ENCODE data around the gene C5orf22. TPM values are rescaled to one million over a fixed set of nuclear protein-coding genes. Genes with fewer than 3 reads are reported as not detected.
A peak's percentile ranks its signal among the peaks of the same experiment; 100 is the strongest.

The C5orf22 gene
- total and polyA plus RNA-seq, 2 of the 13 experiments (the other 11 are each of a cell fraction or from before 2014, with no cell fraction given) = 14.0 to 21.5 TPM

DNA sequence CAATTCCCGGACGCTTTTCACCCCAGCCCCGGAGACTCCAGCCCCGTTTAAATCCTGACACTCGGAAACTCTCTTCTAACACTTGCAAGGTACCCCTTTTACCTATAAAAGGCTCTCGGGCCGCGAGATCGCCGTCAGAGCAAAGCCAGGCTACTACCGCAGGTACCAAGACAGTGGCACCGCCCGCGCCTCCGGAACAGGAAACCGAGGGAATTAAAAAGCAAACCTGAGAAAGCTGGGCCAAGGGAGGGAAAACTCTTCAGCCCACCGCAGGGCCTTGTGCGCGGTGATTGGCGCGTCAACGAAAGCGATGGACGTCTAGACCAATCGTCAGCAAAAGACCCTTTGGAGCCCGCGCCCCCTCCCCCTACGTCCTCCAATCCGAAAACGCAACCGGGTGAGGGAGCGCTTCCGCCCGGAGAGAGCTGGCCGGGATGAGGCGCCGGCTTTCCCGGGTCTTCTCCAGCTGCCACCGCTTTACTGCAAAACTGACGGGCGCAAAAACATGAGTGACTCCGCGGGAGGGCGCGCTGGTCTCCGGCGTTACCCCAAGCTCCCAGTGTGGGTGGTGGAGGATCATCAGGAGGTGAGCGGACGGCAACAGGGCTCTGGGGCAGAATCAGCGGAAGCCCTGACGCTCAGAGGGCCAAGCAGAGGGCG lies at the start of gene C5orf22, which contains the start of gene DROSHA (continued):
- TF ChIP-seq NFIB (CRISPR knock-in tag; IDR thresholded peaks at IDR 0.05; ENCODE audit: borderline replicate concordance) = no peak
- no peak for TF ChIP-seq ZNF256 (CRISPR knock-in tag; conservative IDR thresholded peaks at IDR 0.05)
- TF ChIP-seq ARID2 (CRISPR knock-in tag; IDR thresholded peaks at IDR 0.05; ENCODE audit: borderline replicate concordance) = no peak
- peak; percentile 68; the same call in 1 of the 2 replicates for TF ChIP-seq SAFB2 (CRISPR knock-in tag; IDR thresholded peaks at IDR 0.05; ENCODE audit: borderline replicate concordance, low read depth)
- TF ChIP-seq, protein P1, sequence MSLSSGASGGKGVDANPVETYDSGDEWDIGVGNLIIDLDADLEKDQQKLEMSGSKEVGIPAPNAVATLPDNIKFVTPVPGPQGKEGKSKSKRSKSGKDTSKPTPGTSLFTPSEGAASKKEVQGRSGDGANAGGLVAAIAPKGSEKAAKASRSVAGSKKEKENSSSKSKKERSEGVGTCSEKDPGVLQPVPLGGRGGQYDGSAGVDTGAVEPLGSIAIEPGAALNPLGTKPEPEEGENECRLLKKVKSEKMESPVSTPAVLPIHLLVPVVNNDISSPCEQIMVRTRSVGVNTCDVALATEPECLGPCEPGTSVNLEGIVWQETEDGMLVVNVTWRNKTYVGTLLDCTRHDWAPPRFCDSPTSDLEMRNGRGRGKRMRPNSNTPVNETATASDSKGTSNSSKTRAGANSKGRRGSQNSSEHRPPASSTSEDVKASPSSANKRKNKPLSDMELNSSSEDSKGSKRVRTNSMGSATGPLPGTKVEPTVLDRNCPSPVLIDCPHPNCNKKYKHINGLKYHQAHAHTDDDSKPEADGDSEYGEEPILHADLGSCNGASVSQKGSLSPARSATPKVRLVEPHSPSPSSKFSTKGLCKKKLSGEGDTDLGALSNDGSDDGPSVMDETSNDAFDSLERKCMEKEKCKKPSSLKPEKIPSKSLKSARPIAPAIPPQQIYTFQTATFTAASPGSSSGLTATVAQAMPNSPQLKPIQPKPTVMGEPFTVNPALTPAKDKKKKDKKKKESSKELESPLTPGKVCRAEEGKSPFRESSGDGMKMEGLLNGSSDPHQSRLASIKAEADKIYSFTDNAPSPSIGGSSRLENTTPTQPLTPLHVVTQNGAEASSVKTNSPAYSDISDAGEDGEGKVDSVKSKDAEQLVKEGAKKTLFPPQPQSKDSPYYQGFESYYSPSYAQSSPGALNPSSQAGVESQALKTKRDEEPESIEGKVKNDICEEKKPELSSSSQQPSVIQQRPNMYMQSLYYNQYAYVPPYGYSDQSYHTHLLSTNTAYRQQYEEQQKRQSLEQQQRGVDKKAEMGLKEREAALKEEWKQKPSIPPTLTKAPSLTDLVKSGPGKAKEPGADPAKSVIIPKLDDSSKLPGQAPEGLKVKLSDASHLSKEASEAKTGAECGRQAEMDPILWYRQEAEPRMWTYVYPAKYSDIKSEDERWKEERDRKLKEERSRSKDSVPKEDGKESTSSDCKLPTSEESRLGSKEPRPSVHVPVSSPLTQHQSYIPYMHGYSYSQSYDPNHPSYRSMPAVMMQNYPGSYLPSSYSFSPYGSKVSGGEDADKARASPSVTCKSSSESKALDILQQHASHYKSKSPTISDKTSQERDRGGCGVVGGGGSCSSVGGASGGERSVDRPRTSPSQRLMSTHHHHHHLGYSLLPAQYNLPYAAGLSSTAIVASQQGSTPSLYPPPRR (CRISPR knock-in tag; IDR thresholded peaks at IDR 0.05; ENCODE audit: borderline replicate concordance) = 0 out of 2 replicates have a peak, but pooled peaks have one; percentile 10
- TF ChIP-seq ZNF773 (CRISPR knock-in tag; IDR thresholded peaks at IDR 0.05; ENCODE audit: borderline replicate concordance) = no peak
- TF ChIP-seq HNF4A (CRISPR knock-in tag; IDR thresholded peaks at IDR 0.05) = no peak
- TF ChIP-seq, protein P2, sequence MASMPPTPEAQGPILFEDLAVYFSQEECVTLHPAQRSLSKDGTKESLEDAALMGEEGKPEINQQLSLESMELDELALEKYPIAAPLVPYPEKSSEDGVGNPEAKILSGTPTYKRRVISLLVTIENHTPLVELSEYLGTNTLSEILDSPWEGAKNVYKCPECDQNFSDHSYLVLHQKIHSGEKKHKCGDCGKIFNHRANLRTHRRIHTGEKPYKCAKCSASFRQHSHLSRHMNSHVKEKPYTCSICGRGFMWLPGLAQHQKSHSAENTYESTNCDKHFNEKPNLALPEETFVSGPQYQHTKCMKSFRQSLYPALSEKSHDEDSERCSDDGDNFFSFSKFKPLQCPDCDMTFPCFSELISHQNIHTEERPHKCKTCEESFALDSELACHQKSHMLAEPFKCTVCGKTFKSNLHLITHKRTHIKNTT (CRISPR knock-in tag; IDR thresholded peaks at IDR 0.05) = no peak
- TF ChIP-seq, protein P3, sequence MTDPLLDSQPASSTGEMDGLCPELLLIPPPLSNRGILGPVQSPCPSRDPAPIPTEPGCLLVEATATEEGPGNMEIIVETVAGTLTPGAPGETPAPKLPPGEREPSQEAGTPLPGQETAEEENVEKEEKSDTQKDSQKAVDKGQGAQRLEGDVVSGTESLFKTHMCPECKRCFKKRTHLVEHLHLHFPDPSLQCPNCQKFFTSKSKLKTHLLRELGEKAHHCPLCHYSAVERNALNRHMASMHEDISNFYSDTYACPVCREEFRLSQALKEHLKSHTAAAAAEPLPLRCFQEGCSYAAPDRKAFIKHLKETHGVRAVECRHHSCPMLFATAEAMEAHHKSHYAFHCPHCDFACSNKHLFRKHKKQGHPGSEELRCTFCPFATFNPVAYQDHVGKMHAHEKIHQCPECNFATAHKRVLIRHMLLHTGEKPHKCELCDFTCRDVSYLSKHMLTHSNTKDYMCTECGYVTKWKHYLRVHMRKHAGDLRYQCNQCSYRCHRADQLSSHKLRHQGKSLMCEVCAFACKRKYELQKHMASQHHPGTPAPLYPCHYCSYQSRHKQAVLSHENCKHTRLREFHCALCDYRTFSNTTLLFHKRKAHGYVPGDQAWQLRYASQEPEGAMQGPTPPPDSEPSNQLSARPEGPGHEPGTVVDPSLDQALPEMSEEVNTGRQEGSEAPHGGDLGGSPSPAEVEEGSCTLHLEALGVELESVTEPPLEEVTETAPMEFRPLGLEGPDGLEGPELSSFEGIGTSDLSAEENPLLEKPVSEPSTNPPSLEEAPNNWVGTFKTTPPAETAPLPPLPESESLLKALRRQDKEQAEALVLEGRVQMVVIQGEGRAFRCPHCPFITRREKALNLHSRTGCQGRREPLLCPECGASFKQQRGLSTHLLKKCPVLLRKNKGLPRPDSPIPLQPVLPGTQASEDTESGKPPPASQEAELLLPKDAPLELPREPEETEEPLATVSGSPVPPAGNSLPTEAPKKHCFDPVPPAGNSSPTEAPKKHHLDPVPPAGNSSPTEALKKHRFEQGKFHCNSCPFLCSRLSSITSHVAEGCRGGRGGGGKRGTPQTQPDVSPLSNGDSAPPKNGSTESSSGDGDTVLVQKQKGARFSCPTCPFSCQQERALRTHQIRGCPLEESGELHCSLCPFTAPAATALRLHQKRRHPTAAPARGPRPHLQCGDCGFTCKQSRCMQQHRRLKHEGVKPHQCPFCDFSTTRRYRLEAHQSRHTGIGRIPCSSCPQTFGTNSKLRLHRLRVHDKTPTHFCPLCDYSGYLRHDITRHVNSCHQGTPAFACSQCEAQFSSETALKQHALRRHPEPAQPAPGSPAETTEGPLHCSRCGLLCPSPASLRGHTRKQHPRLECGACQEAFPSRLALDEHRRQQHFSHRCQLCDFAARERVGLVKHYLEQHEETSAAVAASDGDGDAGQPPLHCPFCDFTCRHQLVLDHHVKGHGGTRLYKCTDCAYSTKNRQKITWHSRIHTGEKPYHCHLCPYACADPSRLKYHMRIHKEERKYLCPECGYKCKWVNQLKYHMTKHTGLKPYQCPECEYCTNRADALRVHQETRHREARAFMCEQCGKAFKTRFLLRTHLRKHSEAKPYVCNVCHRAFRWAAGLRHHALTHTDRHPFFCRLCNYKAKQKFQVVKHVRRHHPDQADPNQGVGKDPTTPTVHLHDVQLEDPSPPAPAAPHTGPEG (CRISPR knock-in tag; IDR thresholded peaks at IDR 0.05) = peak; percentile 19; the same call in 1 of the 2 replicates
- no peak for TF ChIP-seq ISL2 (CRISPR knock-in tag; IDR thresholded peaks at IDR 0.05)
- TF ChIP-seq RBM22 (optimal IDR thresholded peaks at IDR 0.05; ENCODE audit: low read length) = no peak
- TF ChIP-seq, protein P4, sequence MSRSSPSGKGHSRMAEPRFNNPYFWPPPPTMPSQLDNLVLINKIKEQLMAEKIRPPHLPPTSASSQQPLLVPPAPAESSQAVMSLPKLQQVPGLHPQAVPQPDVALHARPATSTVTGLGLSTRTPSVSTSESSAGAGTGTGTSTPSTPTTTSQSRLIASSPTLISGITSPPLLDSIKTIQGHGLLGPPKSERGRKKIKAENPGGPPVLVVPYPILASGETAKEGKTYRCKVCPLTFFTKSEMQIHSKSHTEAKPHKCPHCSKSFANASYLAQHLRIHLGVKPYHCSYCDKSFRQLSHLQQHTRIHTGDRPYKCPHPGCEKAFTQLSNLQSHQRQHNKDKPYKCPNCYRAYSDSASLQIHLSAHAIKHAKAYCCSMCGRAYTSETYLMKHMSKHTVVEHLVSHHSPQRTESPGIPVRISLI (CRISPR knock-in tag; IDR thresholded peaks at IDR 0.05; ENCODE audit: borderline replicate concordance) = peak; percentile 46
- peak; percentile 34; the same call in 1 of the 2 replicates for TF ChIP-seq ZSCAN21 (CRISPR knock-in tag; IDR thresholded peaks at IDR 0.05; ENCODE audit: borderline replicate concordance)
- peak; percentile 72; the same call in 1 of the 2 replicates for TF ChIP-seq KMT2A (CRISPR knock-in tag; IDR thresholded peaks at IDR 0.05)
- TF ChIP-seq ZFP37 (CRISPR knock-in tag; IDR thresholded peaks at IDR 0.05; ENCODE audit: borderline replicate concordance) = no peak
- TF ChIP-seq FOXK2 (IDR thresholded peaks at IDR 0.05) = no peak
